ENCODE measurements around the gene RAB34. TPM values are rescaled to one million over a fixed set of nuclear protein-coding genes. Genes with fewer than 3 reads are reported as not detected.
A peak's percentile ranks its signal among the peaks of the same experiment; 100 is the strongest.
"Not testable (repeated sequence)": the region's sequence is repeated elsewhere in the genome, so short reads cannot be mapped to it uniquely, and the experiment has no call there.

Gene RAB34
- total and polyA plus RNA-seq, 2 experiments from 2014 or later, result 277 to 476 TPM

GRCh38 chr17:28725166-28725659 lies 7.5 kb upstream of the RAB34 start:
- Histone ChIP-seq H3K4me3 (peak overlapping the region; percentile 74), H3K4me2 (ENCODE audit: unreplicated experiment) (peak overlapping the region; percentile 78), H3K4me1 (ENCODE audit: insufficient read depth) (peaks cover 41% of the 10 kb centered on the region), H3K27ac (peak overlapping the region; percentile 82), H3K27me3 (replicated peaks; ENCODE audit: insufficient read depth) (no peaks in the 10 kb centered on the region), H3F3A (ENCODE audit: insufficient read depth) (peaks cover 50% of the 10 kb centered on the region), H4K20me1 (ENCODE audit: insufficient read depth) (no peaks in the 10 kb centered on the region), H2AFZ (no peak overlapping the region), H3K36me3 (ENCODE audit: low read depth) (peaks cover 34% of the 10 kb centered on the region; the same call in 1 of the 2 replicates), H3K79me2 (ENCODE audit: insufficient read depth) (peaks cover 34% of the 10 kb centered on the region), H3K9me3 (ENCODE audit: low read depth) (no peaks in the 10 kb centered on the region), H3K9ac (peak overlapping the region; percentile 86), H3K9me2 (ENCODE audit: insufficient read depth) (no peaks in the 10 kb centered on the region)
- WGBS, 2 experiments (ENCODE audit: low coverage in 1 of 2, low lambda C conversion rate in 2 of 2, missing lambda C conversion rate in 2 of 2), result 18 to 22% methylated on average over 20 of the region's 20 CpGs
- TF ChIP-seq EZH2phosphoT487 (IDR thresholded peaks at IDR 0.05; ENCODE audit: insufficient read depth, low read depth) (no peak), EZH2 (IDR thresholded peaks at IDR 0.05; ENCODE audit: insufficient read depth, poor library complexity, severe bottlenecking) (no peak)
- DNase-seq, result peak; percentile 73
- in situ Hi-C loops (cut with MboI), result no loop called here

GRCh38 chr17:28724500-28725165 lies 7.0 kb upstream of the RAB34 start:
- peaks cover 51% of the 10 kb centered on the region for H3F3A ChIP-seq (ENCODE audit: insufficient read depth)
- DNase-seq, result no peak
- H3K4me1 ChIP-seq (ENCODE audit: insufficient read depth), result peaks cover 41% of the 10 kb centered on the region
- no peaks in the 10 kb centered on the region for H3K27me3 ChIP-seq (replicated peaks; ENCODE audit: insufficient read depth)
- H3K9me2 ChIP-seq (ENCODE audit: insufficient read depth), result no peaks in the 10 kb centered on the region
- H3K27ac ChIP-seq, result peak overlapping the region; percentile 82
- H4K20me1 ChIP-seq (ENCODE audit: insufficient read depth), result no peaks in the 10 kb centered on the region
- peaks cover 34% of the 10 kb centered on the region; the same call in 1 of the 2 replicates for H3K36me3 ChIP-seq (ENCODE audit: low read depth)
- peak overlapping the region; percentile 86 for H3K9ac ChIP-seq
- in situ Hi-C loops (cut with MboI), result no loop called here
- TF ChIP-seq EZH2 (IDR thresholded peaks at IDR 0.05; ENCODE audit: insufficient read depth, poor library complexity, severe bottlenecking) (no peak), EZH2phosphoT487 (IDR thresholded peaks at IDR 0.05; ENCODE audit: insufficient read depth, low read depth) (no peak)
- no peak overlapping the region for H2AFZ ChIP-seq
- peak overlapping the region; percentile 78 for H3K4me2 ChIP-seq (ENCODE audit: unreplicated experiment)
- peaks cover 38% of the 10 kb centered on the region for H3K79me2 ChIP-seq (ENCODE audit: insufficient read depth)
- H3K4me3 ChIP-seq, result peak overlapping the region; percentile 74
- 80 to 81% methylated on average over 10 of the region's 10 CpGs for WGBS, 2 experiments (ENCODE audit: low coverage in 1 of 2, low lambda C conversion rate in 2 of 2, missing lambda C conversion rate in 2 of 2)
- H3K9me3 ChIP-seq (ENCODE audit: low read depth), result no peaks in the 10 kb centered on the region

GRCh38 chr17:28723836-28724499 lies 6.3 kb upstream of the RAB34 start:
- WGBS, 2 experiments (ENCODE audit: low coverage in 1 of 2, low lambda C conversion rate in 2 of 2, missing lambda C conversion rate in 2 of 2), result 46 to 48% methylated on average over 4 of the region's 4 CpGs
- H4K20me1 ChIP-seq (ENCODE audit: insufficient read depth); DNase-seq; H3K9me2 ChIP-seq (ENCODE audit: insufficient read depth); H3K9me3 ChIP-seq (ENCODE audit: low read depth); H2AFZ ChIP-seq; H3K4me3 ChIP-seq; in situ Hi-C loops (cut with MboI); H3K27me3 ChIP-seq (replicated peaks; ENCODE audit: insufficient read depth); H3K4me2 ChIP-seq (ENCODE audit: unreplicated experiment): not testable (repeated sequence)
- Histone ChIP-seq H3K9ac (peak overlapping the region; percentile 86; the same call in 1 of the 2 replicates), H3K36me3 (ENCODE audit: low read depth) (peaks cover 34% of the 10 kb centered on the region; the same call in 1 of the 2 replicates), H3K4me1 (ENCODE audit: insufficient read depth) (peaks cover 44% of the 10 kb centered on the region), H3F3A (ENCODE audit: insufficient read depth) (peaks cover 46% of the 10 kb centered on the region), H3K79me2 (ENCODE audit: insufficient read depth) (peaks cover 38% of the 10 kb centered on the region), H3K27ac (peak overlapping the region; percentile 82; the same call in 1 of the 2 replicates)

GRCh38 chr17:28723159-28723835 lies 5.6 kb upstream of the RAB34 start:
- H3K9me2 ChIP-seq (ENCODE audit: insufficient read depth), result no peaks in the 10 kb centered on the region
- peaks cover 34% of the 10 kb centered on the region; the same call in 1 of the 2 replicates for H3K36me3 ChIP-seq (ENCODE audit: low read depth)

More at GRCh38 chr17:28723159-28723835, 5.6 kb upstream of the RAB34 start:
- Histone ChIP-seq H3K4me3 (no peak overlapping the region; the same call in 1 of the 2 replicates), H2AFZ (no peak overlapping the region), H3K27ac (peak overlapping the region; percentile 9; the same call in 1 of the 2 replicates), H3K9me3 (ENCODE audit: low read depth) (no peaks in the 10 kb centered on the region), H3K79me2 (ENCODE audit: insufficient read depth) (peaks cover 38% of the 10 kb centered on the region), H4K20me1 (ENCODE audit: insufficient read depth) (no peaks in the 10 kb centered on the region), H3K9ac (no peak overlapping the region), H3K4me2 (ENCODE audit: unreplicated experiment) (no peak overlapping the region), H3K27me3 (replicated peaks; ENCODE audit: insufficient read depth) (no peaks in the 10 kb centered on the region), H3K4me1 (ENCODE audit: insufficient read depth) (peaks cover 50% of the 10 kb centered on the region), H3F3A (ENCODE audit: insufficient read depth) (peaks cover 50% of the 10 kb centered on the region)
- in situ Hi-C loops (cut with MboI), result no loop called here
- WGBS, 2 experiments (ENCODE audit: low coverage in 1 of 2, low lambda C conversion rate in 2 of 2, missing lambda C conversion rate in 2 of 2), result 82 to 93% methylated on average over 5 to 6 of the region's 6 CpGs
- TF ChIP-seq EZH2 (IDR thresholded peaks at IDR 0.05; ENCODE audit: insufficient read depth, poor library complexity, severe bottlenecking), result no peak
- TF ChIP-seq EZH2phosphoT487 (IDR thresholded peaks at IDR 0.05; ENCODE audit: insufficient read depth, low read depth), result no peak
- DNase-seq, result no peak
